HG02588 (cell line): ENCODE data around the gene OR8G5.

Experiments used
- ATAC-seq: cut with Tn5 transposase; IDR thresholded peaks from one replicate; pipeline ENCODE4 v1.9.1; 2021; ENCODE audit warnings: mild to moderate bottlenecking, moderate library complexity; ENCODE audit not compliant: unreplicated experiment

OR8G5 gene

DNA sequence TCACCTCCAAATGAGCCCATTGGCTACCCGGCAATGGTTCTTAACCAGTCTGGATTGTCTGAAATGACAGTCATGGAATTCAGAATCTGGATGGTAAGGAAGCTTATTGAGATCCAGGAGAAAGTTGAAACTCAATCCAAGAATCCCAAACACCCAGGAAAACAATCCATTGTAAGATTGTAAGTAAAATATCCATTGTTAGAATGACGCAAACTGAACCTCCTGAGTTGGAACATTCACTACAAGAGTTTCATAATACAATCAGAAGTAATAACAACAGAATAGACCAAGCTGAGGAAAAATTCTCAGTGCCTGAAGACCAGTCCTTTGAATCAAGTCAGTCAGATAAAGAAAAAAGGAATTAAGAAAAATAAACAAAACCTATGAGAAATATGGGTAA, 22.1 kb downstream of the OR8G5 start:
- no peak for ATAC-seq

DNA sequence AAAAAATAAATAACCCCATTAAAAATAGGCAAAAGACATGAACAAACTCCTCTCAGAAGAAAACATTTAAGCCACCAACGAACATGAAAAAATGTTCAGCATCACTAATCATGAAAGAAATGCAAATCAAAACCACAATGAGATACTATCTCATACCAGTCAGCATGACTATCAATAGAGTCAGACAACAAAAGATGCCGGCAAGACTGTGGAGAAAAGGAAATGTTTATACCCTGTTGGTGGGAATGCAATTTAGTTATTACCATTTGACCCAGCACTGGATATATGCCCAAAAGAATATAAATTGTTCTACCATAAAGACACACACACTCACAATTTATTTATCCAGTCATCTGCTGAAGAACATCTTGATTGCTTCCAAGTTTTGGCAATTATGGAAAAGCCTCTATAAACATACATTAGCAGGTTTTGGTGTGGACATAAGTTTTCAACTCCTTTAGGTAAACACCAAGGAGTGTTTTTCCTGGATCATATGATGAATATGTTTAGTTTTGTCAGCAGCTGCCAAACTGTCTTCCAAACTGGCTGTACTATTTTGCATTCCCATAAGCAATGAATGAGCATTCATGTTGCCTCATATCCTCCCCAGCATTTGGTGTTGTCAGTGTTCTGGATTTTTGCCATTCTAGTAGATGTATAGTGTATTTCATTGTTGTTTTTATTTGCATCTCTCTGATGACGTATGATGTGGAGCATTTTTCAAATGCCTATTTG, 29.6 kb downstream of the OR8G5 start:
- ATAC-seq, result no peak

DNA sequence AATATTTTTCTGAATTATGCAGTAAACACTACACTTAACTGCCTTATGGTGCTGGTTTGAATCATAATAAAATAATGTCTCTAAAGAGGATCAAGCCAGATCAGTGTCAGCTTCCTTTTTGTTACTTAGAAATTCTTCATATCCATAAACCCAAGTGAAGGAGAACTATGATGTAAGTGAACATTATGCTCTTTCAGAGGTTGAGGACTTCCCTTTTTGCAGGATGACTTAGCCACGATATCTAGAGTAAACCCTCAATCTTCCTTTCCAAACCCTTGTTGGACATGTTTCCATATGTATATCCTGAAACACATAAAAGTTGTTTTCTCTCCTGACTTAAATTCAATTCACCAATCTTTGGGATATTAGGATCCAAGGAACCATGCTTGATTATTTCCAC, 38.5 kb downstream of the OR8G5 start:
- ATAC-seq, result no peak

DNA sequence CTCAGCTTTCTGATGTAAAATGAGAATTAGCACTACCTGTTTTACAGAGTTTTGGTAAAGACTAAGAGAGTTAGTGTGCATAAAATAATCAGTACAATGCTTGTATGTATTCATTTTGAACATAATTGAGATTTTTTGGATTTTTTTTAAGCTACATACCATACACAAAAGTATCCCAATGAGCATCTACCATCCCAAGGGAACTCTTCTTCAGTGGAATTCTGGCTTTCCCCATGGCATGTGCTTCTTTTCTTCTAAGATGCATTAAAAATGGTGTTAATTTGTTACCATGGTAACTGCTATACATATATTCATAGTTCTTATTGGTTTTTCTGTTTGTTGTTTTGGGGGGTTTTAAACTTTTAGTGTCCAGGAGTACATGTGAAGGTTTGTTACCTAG, 39.8 kb downstream of the OR8G5 start:
- no peak for ATAC-seq

DNA sequence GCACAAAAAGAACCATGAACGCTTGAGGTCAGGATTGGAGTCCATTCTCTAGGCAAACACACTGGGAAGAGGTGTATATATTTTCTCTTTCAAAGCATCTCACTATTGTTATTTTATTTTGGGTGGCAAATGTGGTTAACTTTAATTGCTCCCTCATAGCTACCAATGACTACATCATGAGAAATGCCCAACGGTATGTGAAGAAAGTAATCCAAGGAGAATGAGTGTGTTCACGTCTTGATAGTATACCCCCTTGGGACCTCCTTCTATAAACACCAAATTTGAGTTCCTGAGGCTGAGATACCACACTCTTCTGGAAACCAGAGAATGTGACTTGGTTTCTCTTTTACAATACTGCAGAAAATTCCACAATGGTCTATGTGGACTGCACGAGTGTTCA, 41.7 kb downstream of the OR8G5 start:
- no peak for ATAC-seq

DNA sequence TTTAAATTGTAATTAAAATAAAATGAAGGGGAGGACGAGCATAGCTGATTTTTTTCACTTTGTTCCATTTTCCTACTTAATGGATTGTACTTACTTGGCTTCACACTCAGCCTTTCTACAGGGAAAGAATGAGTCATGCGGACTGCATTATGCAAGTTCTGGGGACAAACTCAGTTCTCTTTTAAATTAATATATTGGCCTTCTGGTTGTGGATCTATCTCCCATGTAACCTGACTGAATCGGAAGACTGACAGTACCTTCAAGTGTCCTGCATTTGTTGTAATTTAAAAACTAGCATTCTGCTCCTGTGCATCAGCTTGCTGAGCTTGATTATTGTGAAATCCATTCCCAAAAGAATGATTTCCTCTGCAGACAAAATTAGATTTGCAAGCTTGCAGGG, 45.4 kb downstream of the OR8G5 start:
- ATAC-seq, result no peak

DNA sequence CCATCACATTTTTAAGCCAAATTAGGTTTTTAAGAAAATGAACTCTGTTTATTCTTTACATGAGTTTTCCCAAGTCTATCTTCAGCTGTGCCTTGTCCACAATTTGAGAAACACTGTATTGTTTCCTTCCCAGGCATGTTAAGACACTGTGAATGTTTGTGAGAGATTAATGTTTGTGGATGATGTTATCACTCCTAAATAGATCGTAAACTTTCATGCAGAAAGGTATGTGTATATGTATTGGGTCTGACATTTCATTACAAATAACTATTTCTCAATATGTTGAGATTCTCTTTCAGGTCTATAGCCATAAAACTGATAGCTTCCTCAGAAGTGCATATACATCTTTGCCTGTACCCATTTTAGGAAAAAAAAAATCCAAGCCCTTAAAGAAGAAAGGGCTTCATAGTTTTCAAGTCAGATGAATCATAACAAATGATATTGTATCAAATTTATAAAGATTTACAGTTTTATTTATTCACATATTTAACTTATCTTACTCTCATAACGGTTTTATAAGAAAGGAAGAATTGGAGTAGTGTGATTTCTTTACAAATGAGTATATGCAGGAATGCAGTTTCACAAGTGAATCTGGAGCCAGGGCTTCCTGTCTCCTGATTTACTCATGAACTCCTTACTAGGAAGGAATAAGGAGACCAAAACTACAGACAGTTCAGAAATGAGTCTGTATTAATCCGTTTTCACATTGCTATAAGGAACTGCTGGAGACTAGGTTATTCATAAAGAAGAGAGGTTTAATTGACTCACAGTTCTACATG, 46.4 kb downstream of the OR8G5 start:
- no peak for ATAC-seq

DNA sequence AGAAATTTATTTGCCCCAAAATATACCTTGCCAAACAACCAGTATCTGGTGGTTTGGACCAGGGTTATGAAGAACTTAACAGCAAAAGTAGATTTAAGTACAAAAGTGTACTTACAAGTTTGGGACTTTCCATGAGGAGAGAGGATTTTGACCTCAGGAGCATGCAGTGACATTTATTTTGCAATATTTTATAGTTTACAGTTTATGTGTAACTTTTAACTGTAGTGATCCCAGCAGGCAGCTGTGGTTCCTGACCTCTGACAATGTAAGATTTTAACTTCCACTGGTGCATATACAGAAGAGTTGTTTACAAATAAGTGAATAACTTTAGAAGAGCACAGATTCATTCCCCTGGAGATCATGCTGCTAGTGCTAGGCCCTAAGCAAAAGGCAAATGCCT, 50.9 kb downstream of the OR8G5 start:
- no peak for ATAC-seq

DNA sequence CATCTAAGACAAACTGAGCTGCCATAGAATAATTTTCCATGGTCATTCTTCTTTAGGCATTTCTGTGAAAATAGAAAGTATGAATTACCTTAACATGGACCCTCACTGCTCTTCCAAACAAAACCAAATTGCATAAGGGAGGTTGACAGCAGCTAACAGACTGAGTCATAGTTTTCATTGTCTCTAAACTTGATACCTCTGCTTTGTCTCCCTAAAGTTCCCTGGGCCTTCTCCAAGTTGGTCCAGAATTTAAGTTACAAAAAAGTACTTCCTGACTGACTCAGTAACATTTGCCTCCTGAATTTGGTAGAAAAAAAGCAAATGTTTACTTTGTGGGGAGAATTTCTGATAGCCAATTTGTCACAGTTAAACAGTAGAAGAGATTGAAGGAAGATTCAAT, 54.5 kb downstream of the OR8G5 start:
- no peak for ATAC-seq

DNA sequence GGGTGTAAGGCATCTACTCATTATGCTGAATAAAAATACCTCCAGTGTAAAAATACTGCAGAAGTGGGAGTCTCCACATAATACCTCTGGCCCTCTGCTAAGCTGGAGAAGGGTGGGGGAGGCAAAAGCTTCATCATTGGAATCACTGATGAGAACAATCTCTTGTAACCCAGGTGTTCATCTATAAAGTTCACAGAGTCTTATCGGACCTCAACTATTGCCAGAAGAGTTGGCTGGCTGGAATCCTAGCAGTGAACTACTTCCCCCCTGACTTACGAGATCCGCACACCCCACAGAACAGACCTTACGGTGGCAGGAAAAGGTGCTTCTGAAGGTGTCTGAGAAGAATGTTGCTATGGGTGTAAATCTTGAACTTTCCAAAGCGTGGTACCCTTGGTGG, 55.1 kb downstream of the OR8G5 start:
- ATAC-seq, result no peak

DNA sequence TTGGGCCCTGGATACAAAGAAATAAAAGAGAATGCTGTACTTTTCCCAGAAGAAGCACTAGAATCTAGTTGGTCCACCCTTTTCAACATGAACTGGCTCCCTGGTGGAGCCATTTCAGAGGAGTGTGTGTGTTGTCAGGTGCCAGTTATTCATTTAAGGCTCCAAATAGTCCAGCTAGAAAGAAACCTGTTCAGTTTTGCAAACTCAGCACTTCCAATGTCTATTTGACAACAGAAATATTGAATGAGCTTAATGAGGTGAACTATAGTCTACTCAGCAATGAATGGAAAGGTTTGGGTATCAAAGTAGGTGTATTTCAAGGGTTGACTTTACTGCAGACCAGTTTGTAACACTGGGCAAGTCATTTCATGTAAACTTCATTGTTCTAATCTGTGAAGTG, 55.5 kb downstream of the OR8G5 start:
- no peak for ATAC-seq

DNA sequence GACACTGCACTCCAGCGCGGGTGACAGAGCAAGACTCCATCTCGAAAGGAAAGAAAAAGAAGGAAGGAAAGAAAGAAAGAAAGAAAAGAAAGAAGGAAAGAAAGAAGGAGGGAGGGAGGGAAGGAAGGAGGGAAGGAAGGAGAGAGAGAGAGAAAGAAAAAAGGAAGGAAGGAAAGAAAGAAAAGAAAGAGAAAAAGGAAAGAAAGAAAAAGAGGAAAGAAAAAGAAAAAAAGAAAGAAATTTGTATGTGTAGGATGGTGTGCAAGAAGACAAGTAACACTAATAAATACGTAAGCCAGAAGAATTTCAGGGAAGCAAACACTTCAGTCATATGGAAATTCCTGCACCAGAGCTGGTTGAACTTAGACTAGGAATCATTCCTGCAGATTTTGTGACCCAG, 57.0 kb downstream of the OR8G5 start:
- ATAC-seq, result no peak

DNA sequence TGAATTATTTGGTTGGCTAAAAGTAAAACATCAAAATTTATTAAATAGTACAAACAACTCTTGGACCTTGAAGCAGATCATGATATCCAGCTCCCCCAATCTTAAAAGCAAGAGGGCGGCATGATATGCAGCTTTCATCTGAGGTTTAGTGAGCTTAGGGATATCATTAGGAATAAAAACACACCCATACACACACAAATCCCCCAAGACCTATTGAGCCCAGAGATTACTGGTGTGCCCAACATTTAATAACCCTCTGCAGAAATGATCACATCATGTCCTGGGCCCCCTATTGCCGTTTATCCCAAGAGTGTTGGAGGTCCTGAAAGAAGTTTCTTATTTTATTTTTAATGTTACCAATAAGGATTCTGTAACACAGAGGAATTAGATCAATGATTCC, 57.7 kb downstream of the OR8G5 start, which contains the start of gene OR8D1:
OR8D1 (minus strand) TSS at position 101 of the 400 bp plus-strand sequence. CDS start 3,183 bp downstream, outside the sequence.
- ATAC-seq, result no peak

DNA sequence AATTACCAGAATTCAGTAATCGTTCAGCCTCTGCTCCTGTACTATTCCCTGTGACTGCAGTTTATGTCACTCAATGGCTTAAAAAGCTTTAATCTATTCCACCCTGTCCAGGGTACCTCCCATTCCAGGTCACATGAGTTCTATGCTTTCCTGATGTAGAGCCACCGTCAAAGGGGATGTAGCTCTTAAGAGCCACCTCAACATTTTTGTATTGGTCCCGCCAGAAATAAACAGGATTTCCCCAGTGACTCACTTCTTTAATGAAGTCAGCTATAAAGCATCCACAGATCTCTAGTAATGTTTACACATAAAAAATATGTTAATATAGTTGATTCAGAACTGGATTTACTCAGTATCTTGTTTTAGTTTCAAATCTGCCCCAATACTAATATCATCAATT, 58.9 kb downstream of the OR8G5 start:
- ATAC-seq, result no peak
